Kidney (tissue), 14 donors: Measurements from ENCODE around the gene SERTAD4. TPM values are rescaled to one million over a fixed set of nuclear protein-coding genes. Genes with fewer than 3 reads are reported as not detected.

Source experiments
- DNase-seq, 5 donors: peaks; one replicate each; pipeline ENCODE4 v3.0.0-alpha.2; 2013 to 2020
- FAIRE-seq: peaks from 2 replicates; lab custom pipeline; 2012; peaks lifted over from hg19 to GRCh38; lab: Jason Lieb, UNC
- H3K27ac ChIP-seq, 2 donors: one replicate each; pipeline ENCODE4 v1.7.0; 2013; ENCODE audit warnings: low read depth in 2 of 2, low read length in 2 of 2, inconsistent platforms in 1 of 2
- H3K27me3 ChIP-seq: one replicate; pipeline ENCODE4 v1.7.1; 2013; ENCODE audit warnings: low read length, inconsistent platforms; ENCODE audit not compliant: control insufficient read depth, insufficient read depth
- H3K36me3 ChIP-seq, 3 donors: one replicate each; pipeline versions ENCODE4 v1.7.0 to v1.7.1; 2013; ENCODE audit warnings: low read length in 3 of 3, control low read depth in 1 of 3, inconsistent platforms in 1 of 3; ENCODE audit not compliant: insufficient read depth in 3 of 3, control insufficient read depth in 2 of 3
- H3K4me1 ChIP-seq, 3 donors: one replicate each; pipeline versions ENCODE4 v1.7.0 to v1.7.1; 2013; ENCODE audit warnings: low read length in 3 of 3, inconsistent platforms in 1 of 3, low read depth in 1 of 3; ENCODE audit not compliant: control insufficient read depth in 2 of 3, insufficient read depth in 2 of 3
- H3K4me3 ChIP-seq, 3 donors: one replicate each; pipeline versions ENCODE4 v1.7.0 to v1.8.1; 2013; ENCODE audit warnings: low read length in 3 of 3, control low read depth in 1 of 3, inconsistent platforms in 1 of 3
- H3K9ac ChIP-seq, 3 donors: one replicate each; pipeline versions ENCODE4 v1.7.0 to v1.7.1; 2013; ENCODE audit warnings: low read length in 3 of 3, control low read depth in 1 of 3, inconsistent platforms in 1 of 3
- H3K9me3 ChIP-seq, 3 donors: one replicate each; pipeline versions ENCODE4 v1.7.0 to v1.7.1; 2013; ENCODE audit warnings: low read length in 3 of 3, control low read depth in 1 of 3, inconsistent platforms in 1 of 3; ENCODE audit not compliant: control insufficient read depth in 2 of 3, insufficient read depth in 1 of 3
- CTCF ChIP-seq: IDR thresholded peaks from 3 replicates; pipeline ENCODE4 v1.5.1; 2012; ENCODE audit warnings: mild to moderate bottlenecking, moderate library complexity, borderline replicate concordance; ENCODE audit not compliant: insufficient read depth; ENCODE audit errors: extremely low read depth
- intact Hi-C: fragments of 100-400 bp; cut with DNase I; formaldehyde crosslinking; loops from one replicate; pipeline ENCODE4 v1.11.1; 2022
- polyA plus RNA-seq: library from polyadenylated mRNA; stranded (reverse); fragments of 350-450 nt; fragmentation: Illumina TruSeq; extraction: RNeasy Lipid Tissue Mini Kit (QIAGEN cat#74804); gene quantifications from one replicate; pipeline ENCODE4 v1.2.3, GENCODE V29; 2014; ENCODE audit warnings: low read depth, low replicate concordance; ENCODE audit not compliant: insufficient read depth
- total RNA-seq: library from RNA; stranded (reverse); fragmentation: NEBNext Ultra II Directional; extraction: Animal tissue kit (Norgen Biotek cat#: 25700); gene quantifications from one replicate; pipeline ENCODE4 v1.2.1, GENCODE V29; 2021
- donor health status: control.
- donor health status: control.
- donor health status: control.
- donor health status: control.
- donor health status: control.
- donor health status: DM: yes; HTN: yes; CAD: no.
- donor health status: Normal renal cell carcinoma (clear cell type).

Gene SERTAD4
- total and polyA plus RNA-seq, 2 donors from 2014 or later: 0.92 to 9.2 TPM

GRCh38 chr1:210237479-210237878 is 4.9 kb downstream of the SERTAD4 start:
- no peaks in the 10 kb centered on the region for H3K27me3 ChIP-seq
- H3K4me3 ChIP-seq: peak overlapping the region in 1 of 3 donors; percentile 7
- no peak for TF ChIP-seq CTCF
- peaks cover 0 to 8% (median 0%) of the 10 kb centered on the region in 3 donors for H3K4me1 ChIP-seq
- H3K9ac ChIP-seq: no peak overlapping the region
- peak overlapping the region; percentile 59 to 63 for H3K27ac ChIP-seq
- FAIRE-seq: no peak
- H3K36me3 ChIP-seq: no peaks in the 10 kb centered on the region
- peak in 1 of 5 donors; percentile 62 for DNase-seq
- H3K9me3 ChIP-seq: no peaks in the 10 kb centered on the region
- intact Hi-C loops: no loop called here

GRCh38 chr1:210237981-210238380 is 5.4 kb downstream of the SERTAD4 start:
- Histone ChIP-seq H3K4me1 (peaks cover 0 to 8% (median 0%) of the 10 kb centered on the region in 3 donors), H3K27ac (no peak overlapping the region), H3K36me3 (no peaks in the 10 kb centered on the region), H3K27me3 (no peaks in the 10 kb centered on the region), H3K9me3 (no peaks in the 10 kb centered on the region), H3K4me3 (no peak overlapping the region), H3K9ac (no peak overlapping the region)
- DNase-seq (no peak), FAIRE-seq (no peak)
- intact Hi-C loops: no loop called here
- TF ChIP-seq CTCF: no peak

GRCh38 chr1:210239349-210240111 is 6.9 kb downstream of the SERTAD4 start:
- H3K27me3 ChIP-seq: no peaks in the 10 kb centered on the region
- H3K4me3 ChIP-seq: no peak overlapping the region
- H3K27ac ChIP-seq: no peak overlapping the region
- intact Hi-C loops: no loop called here
- no peak overlapping the region for H3K9ac ChIP-seq
- peak; percentile 29 for TF ChIP-seq CTCF
- DNase-seq: peak in 2 of 5 donors; percentile 63 to 79
- H3K36me3 ChIP-seq: no peaks in the 10 kb centered on the region
- no peaks in the 10 kb centered on the region for H3K9me3 ChIP-seq
- peaks cover 0 to 5% (median 0%) of the 10 kb centered on the region in 3 donors for H3K4me1 ChIP-seq
- FAIRE-seq: no peak
